GM19043 (cell line): ENCODE results near the gene PCGF3.
"Not testable (repeated sequence)": the region's sequence is repeated elsewhere in the genome, so short reads cannot be mapped to it uniquely, and the experiment has no call there.

Experiments
- ATAC-seq: cut with Tn5 transposase; IDR thresholded peaks from one replicate; pipeline ENCODE4 v1.9.1; 2021; ENCODE audit warnings: low read depth; ENCODE audit not compliant: unreplicated experiment

The PCGF3 gene

DNA sequence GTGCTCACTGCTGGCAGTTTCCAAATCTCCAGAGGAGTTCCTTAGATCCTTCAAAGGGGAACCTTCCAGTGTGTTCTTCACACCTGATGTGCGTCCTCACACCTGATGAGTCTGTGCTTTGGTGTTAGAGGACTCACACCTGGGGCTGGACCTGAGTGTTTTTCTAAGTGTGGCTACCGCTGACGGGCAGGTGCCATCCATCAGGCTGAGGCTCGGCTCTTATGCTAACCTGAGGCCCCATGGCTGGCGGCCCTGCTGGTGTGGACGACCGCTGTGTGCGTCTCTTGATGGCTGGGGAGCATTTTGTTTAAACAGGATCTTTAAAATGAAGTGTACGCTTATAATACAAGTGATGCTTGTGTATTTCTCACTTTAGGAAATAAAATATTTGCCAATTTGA lies 28.4 kb downstream of the PCGF3 start:
- ATAC-seq = no peak

DNA sequence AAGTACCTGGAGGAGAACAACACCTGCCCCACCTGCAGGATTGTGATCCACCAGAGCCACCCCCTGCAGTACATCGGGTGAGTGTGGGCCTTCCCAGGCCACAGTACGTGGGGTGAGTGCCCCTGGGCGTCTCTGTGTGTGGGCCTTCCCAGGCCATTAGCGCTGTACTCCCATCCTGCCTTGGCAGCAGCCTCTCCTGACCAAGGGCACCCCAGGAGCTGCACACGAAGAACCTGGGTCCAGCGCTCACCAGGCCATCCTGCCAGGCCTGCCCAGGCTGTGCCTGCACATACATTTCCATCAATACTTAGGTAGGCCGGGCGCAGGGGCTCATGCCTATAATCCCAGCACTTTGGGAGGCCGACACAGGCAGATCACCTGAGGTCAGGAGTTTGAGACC lies 29.3 kb downstream of the PCGF3 start:
- ATAC-seq = no peak

DNA sequence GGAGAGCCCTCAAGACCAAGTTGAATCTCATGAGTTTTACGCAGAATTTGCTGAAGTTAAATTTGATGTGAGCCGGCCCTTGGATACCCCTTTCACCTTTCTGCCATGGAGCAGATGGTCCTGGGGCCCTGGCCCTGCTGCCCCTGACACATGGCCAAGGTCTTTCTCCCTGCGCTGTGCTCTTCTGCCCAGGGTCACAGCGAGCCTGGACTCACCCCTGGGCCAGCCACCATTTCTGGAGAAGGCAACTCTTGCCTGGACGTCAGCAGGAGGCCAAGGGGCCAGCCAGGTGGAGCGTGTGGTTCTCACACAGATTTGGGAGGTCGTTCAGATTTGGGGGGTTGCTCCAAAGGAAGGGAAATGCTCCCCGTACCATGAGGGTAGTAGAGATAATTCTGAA lies 30.0 kb downstream of the PCGF3 start:
- no peak for ATAC-seq

DNA sequence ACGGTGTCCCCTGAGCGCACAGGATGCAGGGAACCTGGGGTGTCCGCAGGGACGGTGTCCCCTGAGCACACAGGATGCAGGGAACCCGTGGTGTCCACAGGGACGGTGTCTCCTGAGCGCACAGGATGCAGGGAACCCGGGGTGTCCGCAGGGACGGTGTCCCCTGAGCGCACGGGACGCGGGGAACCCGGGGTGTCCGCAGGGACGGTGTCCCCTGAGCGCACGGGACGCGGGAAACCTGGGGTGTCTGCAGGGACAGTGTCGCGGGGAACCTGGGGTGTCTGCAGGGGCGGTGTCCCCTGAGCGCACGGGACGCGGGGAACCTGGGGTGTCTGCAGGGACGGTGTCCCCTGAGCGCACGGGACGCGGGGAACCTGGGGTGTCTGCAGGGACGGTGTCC lies 30.9 kb downstream of the PCGF3 start:
- ATAC-seq = not testable (repeated sequence)

DNA sequence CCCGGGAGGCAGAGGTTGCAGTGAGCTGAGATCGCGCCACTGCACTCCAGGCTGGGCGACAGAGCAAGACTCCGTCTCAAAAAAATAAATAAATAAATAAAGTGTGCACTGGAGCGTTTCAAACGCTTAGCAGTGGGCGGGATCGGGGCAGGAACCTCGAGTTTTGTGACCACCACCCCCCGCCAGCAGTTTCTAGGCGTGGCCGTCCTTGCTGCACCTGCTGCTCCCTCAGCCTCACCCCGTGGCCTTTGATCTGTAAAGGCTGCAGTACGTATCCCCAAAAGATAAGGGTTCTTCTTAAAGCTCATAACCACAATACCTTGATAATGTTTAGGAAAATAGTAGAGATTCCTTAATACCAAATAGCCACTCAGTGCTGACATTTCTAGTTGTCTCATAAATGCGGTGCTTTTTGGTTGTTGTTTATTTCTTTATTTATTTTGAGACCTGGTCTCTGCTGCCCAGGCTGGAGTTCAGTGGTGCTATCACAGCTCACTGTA lies 33.2 kb downstream of the PCGF3 start:
- ATAC-seq = no peak

DNA sequence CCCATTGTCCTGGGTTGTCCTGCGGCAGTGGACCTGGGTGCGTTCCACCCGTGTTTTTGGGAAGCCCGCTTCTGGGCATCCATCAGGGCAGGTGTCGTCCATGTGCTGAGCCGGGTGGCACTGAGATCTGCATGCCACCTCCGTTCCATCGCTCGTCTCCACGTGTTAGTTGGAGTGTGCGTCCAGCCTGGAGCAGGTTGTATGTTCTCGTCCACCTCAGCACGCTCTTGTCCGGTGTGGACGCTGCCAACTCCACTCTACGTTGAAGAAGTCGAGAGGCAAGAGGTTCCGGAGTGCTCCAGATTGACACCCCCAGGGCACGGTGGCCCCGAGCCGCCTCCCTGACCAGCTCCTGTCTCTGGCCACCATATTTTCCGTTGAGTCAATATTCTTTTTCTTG lies 33.9 kb downstream of the PCGF3 start:
- ATAC-seq = no peak

DNA sequence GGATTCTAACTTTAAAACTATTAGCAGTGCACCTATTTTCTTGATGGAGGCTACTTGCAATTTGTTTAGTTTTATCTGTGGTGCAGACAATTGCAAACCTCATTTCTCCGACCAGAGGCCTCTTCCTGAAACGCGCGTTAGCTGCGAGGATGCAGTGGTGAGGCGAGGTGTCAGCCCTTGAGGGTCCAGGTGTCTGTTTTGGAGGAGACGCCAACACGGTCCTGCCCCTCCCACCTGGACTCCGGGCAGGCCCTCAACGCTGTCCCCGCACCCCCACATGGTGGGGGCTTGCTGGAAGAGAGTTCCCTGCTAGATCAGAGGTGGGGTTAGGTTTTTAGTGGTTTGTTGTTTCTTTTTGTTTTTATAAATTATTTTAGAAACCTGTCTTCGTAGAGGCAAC lies 34.4 kb downstream of the PCGF3 start:
- no peak for ATAC-seq

DNA sequence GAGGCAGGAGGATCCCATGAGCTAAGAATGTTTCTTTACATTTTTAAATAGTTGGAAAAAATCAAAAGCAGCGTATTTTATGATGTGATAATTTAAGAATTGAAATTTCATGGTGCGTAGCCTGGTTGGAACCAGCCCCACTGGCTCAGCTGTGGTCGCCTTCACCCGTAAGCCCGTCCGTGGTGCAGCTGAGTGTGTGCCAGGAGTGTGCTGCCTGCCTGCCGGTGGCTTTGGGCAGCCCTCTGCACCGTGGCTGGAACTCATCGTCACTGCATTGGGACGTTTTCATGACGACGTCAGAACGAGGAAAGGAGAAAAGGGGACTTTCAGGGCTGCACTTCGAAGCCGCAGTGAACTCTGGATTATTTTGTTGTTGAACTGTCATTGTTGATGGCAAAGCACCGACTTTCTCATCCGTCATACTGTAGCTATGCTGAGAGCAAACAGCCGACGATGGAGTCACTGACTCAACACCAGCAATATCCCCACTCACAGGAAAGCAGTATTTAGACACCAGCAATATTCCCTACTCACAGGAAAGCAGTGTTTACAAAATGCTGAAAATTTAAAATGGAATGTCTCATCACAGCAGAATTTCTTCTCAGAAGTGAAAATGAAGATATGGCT lies 35.1 kb downstream of the PCGF3 start:
- ATAC-seq = no peak

DNA sequence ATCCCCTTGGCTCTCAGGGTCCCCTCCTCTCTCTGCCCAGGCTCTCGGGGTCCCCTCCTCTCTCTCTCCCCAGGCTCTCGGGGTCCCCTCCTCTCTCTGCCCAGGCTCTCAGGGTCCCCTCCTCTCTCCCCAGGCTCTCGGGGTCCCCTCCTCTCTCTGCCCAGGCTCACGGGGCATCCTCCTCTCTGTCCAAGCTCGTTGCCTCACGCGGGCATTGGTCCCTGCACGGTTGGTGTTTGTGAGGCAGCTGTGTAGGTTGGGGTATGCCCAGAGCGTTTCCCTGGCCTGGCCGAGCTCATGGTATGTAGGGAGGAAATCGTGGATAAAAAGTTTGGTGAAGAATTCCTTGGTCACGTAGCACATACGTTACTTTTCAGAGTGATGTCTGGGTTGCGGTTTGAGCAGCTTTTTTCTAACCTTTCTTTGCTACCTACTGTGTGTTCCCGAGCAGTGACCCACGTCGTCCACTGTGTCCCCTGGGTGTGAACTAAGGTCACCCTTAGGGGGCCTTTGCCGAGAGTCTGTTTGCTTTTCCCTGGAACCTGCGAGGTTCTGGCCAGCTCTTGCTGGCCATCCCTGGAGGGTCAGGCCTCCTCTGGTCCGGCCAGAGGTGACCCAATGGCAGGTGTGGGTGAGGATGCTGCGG lies 36.6 kb downstream of the PCGF3 start:
- no peak for ATAC-seq

DNA sequence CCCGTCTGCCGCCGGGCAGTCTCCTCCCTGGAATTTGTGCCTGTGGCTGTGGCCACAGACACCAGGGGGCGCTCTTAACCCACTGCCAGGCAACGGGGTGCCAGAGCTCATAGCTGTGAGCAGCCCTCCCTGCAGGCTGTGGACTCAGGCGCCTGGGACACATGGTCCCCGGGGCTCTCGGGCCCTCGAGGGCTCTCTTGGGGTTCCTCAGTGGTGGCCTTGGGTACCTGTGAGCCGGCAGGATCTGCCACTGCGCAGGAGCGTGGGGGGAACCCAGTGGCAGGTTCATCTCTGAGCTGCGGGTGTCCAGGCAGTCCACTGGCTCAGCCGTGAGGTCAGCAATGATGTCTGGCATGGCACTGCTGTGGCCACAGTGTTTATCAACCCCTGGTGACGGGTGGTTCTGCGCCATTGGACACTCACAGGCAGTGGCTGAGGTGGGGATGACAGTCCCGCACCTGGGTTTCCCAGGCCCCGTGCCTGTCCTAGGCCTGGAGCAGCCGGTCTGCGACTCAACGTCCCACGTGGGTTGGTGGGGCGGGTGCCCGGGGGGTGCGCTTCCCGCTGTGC lies 37.2 kb downstream of the PCGF3 start:
- ATAC-seq = no peak

DNA sequence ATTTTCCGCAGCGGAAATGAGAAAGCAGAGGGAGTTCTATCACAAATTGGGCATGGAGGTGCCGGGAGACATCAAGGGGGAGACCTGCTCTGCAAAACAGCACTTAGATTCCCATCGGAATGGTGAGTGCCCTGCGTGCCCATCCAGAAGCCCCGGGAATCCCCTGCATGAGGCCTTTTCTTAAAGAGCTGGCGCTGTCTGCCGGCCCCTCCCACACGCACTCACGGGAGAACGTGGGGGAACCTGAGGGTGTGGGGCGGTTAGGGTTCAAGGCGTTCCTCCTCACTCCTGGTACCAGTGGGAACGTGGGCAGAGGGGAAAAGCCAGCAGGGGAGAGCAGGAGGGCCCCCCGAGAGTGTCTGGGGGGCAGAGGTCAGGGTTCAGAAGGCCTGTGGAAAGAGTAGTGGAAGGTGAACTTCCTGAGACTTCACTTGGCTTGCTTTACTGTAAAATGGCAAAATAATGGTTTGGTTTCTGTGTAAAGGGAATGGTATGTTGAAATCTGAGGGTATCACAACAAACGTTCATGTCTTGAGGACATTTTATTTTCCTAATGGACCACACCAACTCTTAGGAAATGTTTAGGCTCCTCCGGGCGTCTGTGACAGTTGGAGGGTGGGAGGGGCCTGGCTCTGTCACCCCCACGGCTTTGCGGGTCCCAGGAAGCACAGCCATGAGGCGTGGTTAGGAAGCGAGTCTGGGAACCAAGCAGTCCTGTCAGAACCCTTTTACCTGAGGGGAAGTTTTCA lies 38.0 kb downstream of the PCGF3 start:
- no peak for ATAC-seq

DNA sequence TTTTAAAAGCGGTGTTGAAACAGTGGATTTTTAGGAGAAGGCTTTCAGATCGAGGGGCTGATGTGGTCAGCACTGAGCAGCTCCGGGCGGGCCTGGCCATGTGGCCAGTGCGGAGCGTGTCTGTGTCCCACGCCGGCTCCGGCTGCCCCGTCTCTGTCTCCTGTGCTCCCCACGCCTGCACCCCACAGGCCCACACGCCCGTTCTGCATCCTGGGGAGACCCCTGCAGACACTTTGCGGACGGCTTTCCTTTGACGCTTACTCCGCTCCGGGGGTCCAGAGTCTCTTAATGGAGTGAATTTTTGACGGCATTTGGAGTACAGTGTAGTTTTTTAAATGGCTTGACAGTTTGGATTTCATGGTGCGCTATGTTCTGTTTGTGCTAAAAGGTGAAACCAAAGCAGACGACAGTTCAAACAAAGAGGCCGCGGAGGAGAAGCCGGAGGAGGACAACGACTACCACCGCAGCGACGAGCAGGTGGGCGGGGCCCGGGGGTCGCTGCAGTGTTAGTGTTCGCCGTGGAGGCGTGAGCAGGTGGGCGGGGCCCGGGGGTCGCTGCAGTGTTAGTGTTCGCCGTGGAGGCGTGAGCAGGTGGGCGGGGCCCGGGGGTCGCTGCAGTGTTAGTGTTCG lies 38.7 kb downstream of the PCGF3 start:
- no peak for ATAC-seq

DNA sequence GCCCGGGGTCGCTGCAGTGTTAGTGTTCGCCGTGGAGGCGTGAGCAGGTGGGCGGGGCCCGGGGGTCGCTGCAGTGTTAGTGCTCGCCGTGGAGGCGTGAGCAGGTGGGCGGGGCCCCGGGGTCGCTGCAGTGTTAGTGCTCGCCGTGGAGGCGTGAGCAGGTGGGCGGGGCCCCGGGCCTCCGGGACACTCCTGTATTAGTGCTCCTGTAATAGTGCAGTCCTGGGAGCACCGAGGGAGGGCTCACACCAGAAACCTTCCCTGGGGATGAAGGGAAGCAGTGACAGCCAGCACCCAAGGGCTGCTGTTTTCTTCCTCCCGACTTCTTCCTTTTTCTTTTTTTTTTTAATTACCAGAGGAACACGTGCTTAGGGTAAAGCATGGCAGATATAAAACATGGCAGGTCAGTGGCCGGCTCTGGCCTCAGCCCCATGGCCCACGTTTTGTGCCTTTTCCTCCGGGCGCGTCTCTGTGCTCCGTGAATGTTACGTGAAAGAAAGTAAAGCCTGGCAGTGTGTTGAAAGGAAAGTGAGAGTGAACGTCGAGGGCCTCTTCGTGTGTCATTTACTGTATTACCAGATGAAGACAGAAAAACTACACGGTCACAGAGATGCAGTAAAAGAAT lies 42.0 kb downstream of the PCGF3 start:
- ATAC-seq = no peak

DNA sequence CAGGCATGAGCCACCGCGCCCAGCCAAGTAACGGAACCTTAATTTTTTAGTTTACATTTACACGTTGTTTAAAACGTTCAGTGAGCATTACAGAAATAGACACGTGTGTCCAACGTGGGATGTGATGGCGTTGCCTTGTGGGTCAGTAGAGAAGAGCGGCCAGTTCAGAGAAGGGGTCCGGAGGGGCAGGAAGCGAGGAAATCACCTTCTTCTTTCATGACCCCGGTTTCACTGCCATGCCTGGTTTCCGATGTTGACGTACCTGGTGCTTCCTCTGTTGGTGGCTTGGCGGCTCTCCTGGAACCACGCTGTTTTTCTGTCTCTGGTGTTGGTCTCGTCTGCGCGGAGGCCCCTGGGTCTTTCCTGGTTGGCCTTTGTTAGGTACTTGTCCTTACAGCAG lies 42.8 kb downstream of the PCGF3 start:
- no peak for ATAC-seq

DNA sequence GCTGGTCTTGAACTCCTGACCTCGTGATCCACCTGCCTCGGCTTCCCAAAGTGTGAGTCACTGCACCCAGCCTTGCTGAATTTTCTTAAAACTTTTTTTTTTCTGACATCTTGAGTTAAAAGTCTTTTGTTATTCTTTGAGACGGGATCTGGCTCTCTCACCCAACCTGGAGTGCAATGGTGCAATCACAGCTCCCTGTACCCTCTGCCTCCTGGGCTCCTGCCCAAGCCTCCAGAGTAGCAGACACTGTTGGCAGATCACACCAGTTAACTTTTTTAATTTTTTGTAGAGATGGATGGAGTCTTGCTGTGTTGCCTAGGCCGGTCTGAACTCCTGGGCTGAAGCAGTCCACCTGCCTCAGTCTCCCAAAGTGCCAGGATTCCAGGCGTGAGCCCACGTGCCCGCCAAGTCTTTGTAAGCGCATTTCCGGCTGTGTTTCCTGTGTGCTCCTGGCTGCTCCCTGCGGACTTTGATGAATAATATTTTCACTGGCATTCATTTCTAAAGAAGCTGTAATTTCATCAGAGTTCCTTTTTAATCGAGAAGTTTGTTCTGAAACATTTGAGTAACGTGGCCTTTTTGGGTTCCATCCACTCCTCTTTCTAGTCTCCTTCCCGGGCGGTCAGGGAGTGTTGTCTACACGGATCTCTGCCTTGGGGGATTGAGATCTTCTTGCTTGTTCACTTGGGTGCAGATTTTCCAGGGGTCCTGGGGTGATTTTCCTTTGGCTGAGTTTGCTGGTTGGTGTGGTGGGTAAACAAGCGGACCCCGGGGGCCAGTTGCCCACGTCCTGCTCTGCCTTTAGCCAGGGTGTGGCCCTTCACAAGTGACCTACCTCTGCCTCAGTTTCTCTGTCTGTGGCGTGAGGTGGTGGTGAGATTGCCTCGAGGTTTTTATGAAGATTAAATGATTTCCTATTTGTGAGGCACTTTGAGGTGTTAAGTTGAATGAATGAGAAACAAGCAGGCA lies 44.4 kb downstream of the PCGF3 start:
- ATAC-seq = no peak

DNA sequence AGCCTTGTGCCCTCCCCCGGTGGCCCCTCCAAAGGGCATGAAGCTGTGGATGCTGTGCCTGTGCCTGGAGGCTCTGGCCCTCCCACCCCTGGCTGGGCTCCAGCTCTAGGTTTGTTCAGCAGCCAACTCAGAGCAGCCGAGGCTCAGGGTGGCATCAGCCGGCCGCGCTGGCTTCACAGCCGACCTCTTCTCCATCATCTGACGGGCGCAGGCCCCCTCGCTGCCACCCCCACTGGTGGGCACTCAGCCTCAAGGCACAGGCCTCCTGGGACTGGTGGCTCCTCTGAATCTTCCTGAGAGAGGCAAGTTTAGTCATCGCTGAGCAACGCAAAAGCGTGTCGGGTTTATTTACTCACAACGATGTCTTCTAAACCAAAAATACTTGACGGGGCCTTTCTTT lies 46.0 kb downstream of the PCGF3 start:
- ATAC-seq = no peak

DNA sequence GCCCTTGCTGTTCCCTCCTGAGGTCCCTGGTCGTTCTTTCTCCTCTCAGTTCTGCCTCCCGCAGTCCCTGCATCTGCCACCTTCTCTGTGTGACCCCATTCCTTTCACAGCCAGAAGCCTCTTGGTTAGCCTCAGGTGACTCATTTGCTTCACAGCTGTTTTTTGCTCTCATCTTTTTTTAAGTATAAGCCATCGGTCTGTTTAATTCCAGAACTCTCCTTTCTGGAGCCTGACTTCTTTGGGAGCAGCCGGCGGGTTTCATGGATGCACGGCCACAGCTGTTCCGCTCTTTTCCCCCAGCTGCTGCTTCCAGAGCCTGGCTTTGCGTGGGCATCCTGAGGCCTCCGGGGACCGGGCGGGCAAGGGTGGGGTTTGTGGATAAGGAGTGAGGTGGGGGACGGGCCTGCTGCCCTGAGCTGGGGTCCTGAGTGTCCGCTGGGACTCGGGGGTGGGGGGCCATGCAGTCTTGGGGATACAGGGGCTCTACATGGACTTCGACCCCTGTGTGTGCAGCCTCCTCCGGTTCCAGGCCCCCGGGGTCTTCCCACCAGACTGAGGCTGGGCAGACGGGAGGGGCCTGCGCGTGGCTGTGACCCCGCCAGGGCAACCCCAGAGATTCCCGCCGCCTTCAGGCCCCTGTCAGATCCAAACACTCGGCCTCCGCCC lies 46.7 kb downstream of the PCGF3 start:
- ATAC-seq = no peak

DNA sequence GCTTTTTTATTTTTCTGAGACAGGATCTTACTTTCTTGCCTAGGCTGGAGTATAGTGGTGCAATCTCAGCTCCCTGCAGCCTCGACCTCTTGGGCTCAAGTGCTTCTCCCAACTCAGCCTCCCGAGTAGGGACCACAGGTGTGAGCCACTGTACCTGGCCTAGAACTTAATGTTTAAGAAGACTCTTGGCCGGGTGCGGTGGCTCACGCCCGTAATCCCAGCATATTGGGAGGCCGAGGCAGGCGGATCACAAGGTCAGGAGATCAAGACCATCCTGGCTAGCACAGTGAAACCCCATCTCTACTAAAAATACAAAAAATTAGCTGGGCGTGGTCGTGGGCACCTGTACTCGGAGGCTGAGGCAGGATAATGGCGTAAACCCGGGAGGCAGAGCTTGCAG lies 47.6 kb downstream of the PCGF3 start:
- ATAC-seq = not testable (repeated sequence)
